K562 (cell line): ENCODE measurements around the gene ZNF334. TPM values are rescaled to one million over a fixed set of nuclear protein-coding genes. Genes with fewer than 3 reads are reported as not detected.

Experiments
- ATAC-seq: fragments of 200-7000 bp; cut with Tn5 transposase; 3 replicates; pipeline ENCODE4 v1.9.1; 2020; ENCODE audit warnings: moderate library complexity
- BruUV-seq: library from RNA; stranded (reverse); fragments of 400-500 nt; replicated peaks from 2 replicates; lab custom pipeline; 2021; lab: Mats Ljungman, UMichigan
- CTCF ChIA-PET: fragments of 300-600 bp; formaldehyde crosslinking; extraction: SDS; loops from one replicate; lab custom pipeline; 2021; ENCODE audit warnings: low intra/inter-chr PET ratio; lab: Yijun Ruan, JAX
- POLR2A ChIA-PET: fragments of 300-600, 350-650 bp; sonication (Branson Sonifier 250); formaldehyde crosslinking; extraction: SDS; loops from one replicate; lab custom pipeline; 2021; ENCODE audit warnings: antibody characterized with exemption, inconsistent platforms; lab: Yijun Ruan, JAX
- DNase-seq, 4 experiments: peaks; one replicate each; pipeline versions ENCODE4 v3.0.0 to v3.0.0-alpha.2; 2011 to 2018; ENCODE audit warnings: low spot score in 3 of 4, mixed read lengths in 3 of 4; ENCODE audit errors: extremely low read depth in 1 of 4
- FAIRE-seq: peaks from 2 replicates; lab custom pipeline; 2011; peaks lifted over from hg19 to GRCh38; lab: Jason Lieb, UNC
- H2AFZ ChIP-seq: 2 replicates; pipeline ENCODE4 v1.6.0; 2011; ENCODE audit warnings: low read depth, low read length, control low read depth, inconsistent platforms
- H3K27ac ChIP-seq: fragments of 200-600 bp; 3 replicates; pipeline ENCODE4 v1.8.0; 2011; ENCODE audit warnings: low read depth, mild to moderate bottlenecking, control low read depth, inconsistent platforms, low read length, moderate library complexity, mixed read lengths; ENCODE audit errors: extremely low read depth
- H3K27me3 ChIP-seq, 2 experiments: fragments of 300-600 bp in 1 of 2; 2 replicates in 1 of 2; 3 replicates in 1 of 2; pipeline versions ENCODE4 v1.6.0 to v1.8.0; 2011; ENCODE audit warnings: inconsistent platforms in 2 of 2, low read length in 2 of 2, mild to moderate bottlenecking in 1 of 2, mixed read lengths in 1 of 2, moderate library complexity in 1 of 2; ENCODE audit not compliant: control insufficient read depth in 2 of 2, insufficient read depth in 2 of 2
- H3K36me3 ChIP-seq: fragments of 300-600 bp; 3 replicates; pipeline ENCODE4 v1.8.0; 2011; ENCODE audit warnings: mild to moderate bottlenecking, low read length, inconsistent platforms; ENCODE audit not compliant: control insufficient read depth, insufficient read depth
- H3K4me1 ChIP-seq, 2 experiments: fragments of 200-600 bp in 1 of 2; replicated peaks in 1 of 2; 2 replicates in 1 of 2; 3 replicates in 1 of 2; pipeline versions ENCODE4 v1.5.1 to v1.8.0; 2011; ENCODE audit warnings: inconsistent platforms in 2 of 2, low read length in 2 of 2, mild to moderate bottlenecking in 1 of 2, mixed read lengths in 1 of 2, moderate library complexity in 1 of 2; ENCODE audit not compliant: control insufficient read depth in 2 of 2, insufficient read depth in 2 of 2
- H3K4me2 ChIP-seq: 2 replicates; pipeline ENCODE4 v1.6.1; 2011; ENCODE audit warnings: low read length, control low read depth, inconsistent platforms, mixed read lengths; ENCODE audit not compliant: insufficient read depth
- H3K4me3 ChIP-seq: fragments of 200-600 bp; sonication (generic), shearing (Covaris generic); 2 replicates; pipeline ENCODE4 v1.5.1; 2016; ENCODE audit warnings: control low read depth, inconsistent platforms
- H3K79me2 ChIP-seq: fragments of 200-600 bp; 3 replicates; pipeline ENCODE4 v1.8.0; 2011; ENCODE audit warnings: low read length, inconsistent platforms; ENCODE audit not compliant: control insufficient read depth, insufficient read depth
- H3K9ac ChIP-seq, 2 experiments: 2 replicates each; pipeline versions ENCODE4 v1.6.0 to v1.6.1; 2011; ENCODE audit warnings: low read depth in 2 of 2, low read length in 2 of 2, control low read depth in 1 of 2, inconsistent platforms in 1 of 2, mild to moderate bottlenecking in 1 of 2, mixed read lengths in 1 of 2; ENCODE audit not compliant: insufficient read depth in 1 of 2
- H3K9me1 ChIP-seq: one replicate; pipeline ENCODE4 v1.6.0; 2011; ENCODE audit warnings: inconsistent platforms, mild to moderate bottlenecking, low read length, moderate library complexity; ENCODE audit not compliant: control insufficient read depth, insufficient read depth
- H3K9me3 ChIP-seq: replicated peaks from 2 replicates; pipeline ENCODE4 v1.5.1; 2011; ENCODE audit warnings: low read depth, low read length, inconsistent platforms; ENCODE audit not compliant: control insufficient read depth, insufficient read depth
- H4K20me1 ChIP-seq: replicated peaks from 2 replicates; pipeline ENCODE4 v1.6.1; 2011; ENCODE audit warnings: low read length, inconsistent platforms, mixed read lengths; ENCODE audit not compliant: control insufficient read depth, insufficient read depth
- MLLT1 ChIP-seq, 2 experiments: fragments of 450-650 bp; IDR thresholded peaks; 2 replicates each; pipeline ENCODE4 v1.6.1; 2016
- NR2C1 ChIP-seq, 2 experiments: fragments of 450-650 bp; IDR thresholded peaks; 2 replicates each; pipeline ENCODE4 v1.6.1; 2017; ENCODE audit warnings: mild to moderate bottlenecking in 2 of 2, antibody characterized with exemption in 1 of 2, inconsistent platforms in 1 of 2, missing compliant biosample characterization in 1 of 2, missing genetic modification characterization in 1 of 2
- NR3C1 ChIP-seq: sonication (generic); formaldehyde crosslinking; IDR thresholded peaks from 2 replicates; pipeline ENCODE4 v1.8.1; 2022; ENCODE audit warnings: missing genetic modification reagents
- POLR2H ChIP-seq: IDR thresholded peaks from 2 replicates; pipeline ENCODE4 v1.6.1; 2016; ENCODE audit warnings: missing genetic modification characterization, low read depth, mild to moderate bottlenecking, control low read depth, missing compliant biosample characterization, moderate library complexity
- ZKSCAN3 ChIP-seq: fragments of 250-450 bp; sonication (Bioruptor Pico); IDR thresholded peaks from 2 replicates; pipeline ENCODE4 v1.4.0; 2020
- ZNF232 ChIP-seq: sonication (generic); formaldehyde crosslinking; IDR thresholded peaks from 2 replicates; pipeline ENCODE4 v1.8.0; 2022; ENCODE audit warnings: mild to moderate bottlenecking, missing genetic modification reagents
- ZNF274 ChIP-seq: IDR thresholded peaks from 2 replicates; pipeline ENCODE4 v1.6.1; 2011; ENCODE audit warnings: low read depth, mild to moderate bottlenecking, low read length, moderate library complexity, borderline replicate concordance
- ZNF449 ChIP-seq: fragments of 250-450 bp; sonication (Bioruptor Pico); IDR thresholded peaks from 2 replicates; pipeline ENCODE4 v1.8.0; 2022; ENCODE audit warnings: moderate library complexity, mild to moderate bottlenecking, inconsistent platforms
- WGBS: fragments of 100-300 bp; shearing (Covaris generic); methylation state at CpG from one replicate; pipeline ENCODE4 v1.1.6; 2016; ENCODE audit warnings: low coverage, mixed read lengths; ENCODE audit not compliant: insufficient coverage; ENCODE audit errors: missing lambda C conversion rate; 5-methylcytosine and 5-hydroxymethylcytosine counted together
- in situ Hi-C: fragments of 300-500 bp; cut with MboI; formaldehyde crosslinking; loops from 4 replicates; pipeline ENCODE4 v1.15.0; 2018; ENCODE audit warnings: inconsistent platforms, mixed read lengths
- intact Hi-C: fragments of 100-400 bp; cut with micrococcal nuclease; formaldehyde crosslinking; loops from 2 replicates; pipeline ENCODE4 v1.14.2; 2022
- polyA plus RNA-seq, 8 experiments: library from polyadenylated mRNA; depleted of rRNA in 4 of 8; stranded (reverse) in 5 of 8; unstranded in 3 of 8; fragments of >200 nt; fragmentation: Nextera tagmentation in 2 of 8; fragmentation: Illumina TruSeq in 1 of 8; extraction: Ambion mirVana in 2 of 8; extraction: Trizol in 1 of 8; gene quantifications; 2 replicates each; pipeline versions ENCODE4 v1.2.1 to v1.2.3, GENCODE V29; 2011 to 2014; ENCODE audit warnings: inconsistent platforms in 1 of 8, missing spikeins in 1 of 8
- total RNA-seq, 7 experiments: library from RNA; depleted of rRNA in 6 of 7; stranded (reverse); fragments of >200 nt in 6 of 7; fragmentation: Illumina TruSeq in 2 of 7; extraction: Trizol in 2 of 7; gene quantifications; 2 replicates each; pipeline versions ENCODE4 v1.2.1 to v1.2.3, GENCODE V29; 2011 to 2021; ENCODE audit warnings: low replicate concordance in 1 of 7
- TF ChIP-seq, protein P1 (sequence below): IDR thresholded peaks from 3 replicates; pipeline ENCODE4 v1.6.1; 2011; ENCODE audit warnings: borderline replicate concordance, mild to moderate bottlenecking; ENCODE audit not compliant: insufficient read length, insufficient read depth

ZNF334 gene
- total and polyA plus RNA-seq, 9 of the 15 experiments (the other 6 are each of a cell fraction or from before 2014, with no cell fraction given) = 0.06 to 0.27 (median 0.21) TPM; not detected in 1

DNA sequence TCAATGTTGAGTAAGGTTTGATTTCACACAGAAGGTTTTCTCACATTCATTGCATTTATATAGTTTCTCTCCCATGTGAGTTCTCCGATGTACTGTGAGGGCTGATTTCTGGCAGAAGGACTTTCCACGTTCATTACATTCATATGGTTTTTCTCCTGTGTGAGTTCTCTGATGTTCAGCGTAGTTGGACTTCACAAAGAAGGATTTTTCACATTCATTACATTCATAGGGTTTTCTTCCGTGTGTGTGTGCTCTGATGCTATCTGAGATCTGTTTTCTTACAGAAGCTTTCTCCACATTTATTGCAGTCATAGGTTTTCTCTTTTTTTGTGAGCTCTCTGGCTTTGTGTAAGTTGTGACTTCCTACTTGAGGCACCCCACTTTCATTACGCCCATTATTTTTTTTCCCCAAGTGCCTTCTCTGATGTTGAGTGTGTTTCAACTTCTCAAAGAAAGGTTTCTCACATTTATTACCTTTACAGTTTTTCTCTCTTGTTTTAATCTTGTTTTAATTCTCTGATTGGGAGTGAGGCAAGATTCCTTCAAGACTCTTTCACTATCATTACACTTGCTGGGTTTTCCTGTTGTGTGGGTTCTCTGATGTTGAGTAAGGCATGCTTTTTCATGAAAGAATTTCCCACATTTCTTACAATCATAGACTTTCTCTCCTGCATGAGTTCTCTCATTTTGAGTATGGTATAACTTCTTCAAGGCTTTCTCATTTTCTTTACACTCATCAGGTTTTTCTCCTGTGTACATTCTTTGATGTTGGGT is 56.9 kb downstream of the ZNF334 start:
- DNase-seq (no peak), FAIRE-seq (no peak), ATAC-seq (no peak)
- Histone ChIP-seq H3K36me3 (no peaks in the 10 kb centered on the region), H2AFZ (no peak overlapping the region), H4K20me1 (no peaks in the 10 kb centered on the region), H3K79me2 (no peaks in the 10 kb centered on the region), H3K9me3 (no peaks in the 10 kb centered on the region; the same call in none of the 2 replicates), H3K4me3 (no peak overlapping the region), H3K27ac (no peak overlapping the region), H3K4me1 (no peaks in the 10 kb centered on the region), H3K9me1 (no peaks in the 10 kb centered on the region), H3K9ac (no peak overlapping the region), H3K27me3 (peaks cover 15 to 21% of the 10 kb centered on the region in 2 experiments; a peak in 4 of 5 replicates), H3K4me2 (no peak overlapping the region)
- intact Hi-C loops = no loop called here
- no peak for TF ChIP-seq NR3C1 (CRISPR knock-in tag)
- TF ChIP-seq ZNF274 = peak; percentile 82
- WGBS = 0% methylated on average over 5 of the region's 5 CpGs
- in situ Hi-C loops = no loop called here
- ChIA-PET CTCF (no interaction called here), POLR2A (no interaction called here)
- BruUV-seq = no TSS peak

DNA sequence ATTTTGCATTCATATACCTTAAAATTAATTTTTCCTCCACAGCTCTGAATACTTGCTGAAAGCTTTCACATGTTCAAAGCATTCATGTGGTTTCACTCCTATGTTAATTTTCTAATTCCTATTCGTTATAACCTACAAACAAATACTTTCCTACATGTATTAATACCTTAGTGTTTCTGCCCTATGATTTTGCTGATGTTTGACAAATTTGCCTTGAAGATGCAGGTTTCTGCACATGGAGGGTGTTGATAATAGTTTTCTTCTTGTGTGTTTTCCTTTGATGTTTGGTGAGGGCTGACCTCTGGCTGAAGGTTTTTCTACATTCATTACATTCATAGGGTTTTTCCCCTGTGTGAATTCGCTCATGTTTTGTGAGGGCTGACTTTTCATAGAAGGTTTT is 57.6 kb downstream of the ZNF334 start:
- FAIRE-seq (no peak), DNase-seq (no peak), ATAC-seq (no peak)
- 0% methylated on average over 2 of the region's 2 CpGs for WGBS
- Histone ChIP-seq H3K4me3 (no peak overlapping the region), H3K27me3 (peaks cover 13 to 21% of the 10 kb centered on the region in 2 experiments; a peak in 4 of 5 replicates), H3K36me3 (no peaks in the 10 kb centered on the region), H2AFZ (no peak overlapping the region), H3K4me2 (no peak overlapping the region), H3K27ac (no peak overlapping the region), H3K79me2 (no peaks in the 10 kb centered on the region), H3K4me1 (no peaks in the 10 kb centered on the region), H3K9me3 (no peaks in the 10 kb centered on the region; the same call in none of the 2 replicates), H3K9ac (no peak overlapping the region), H4K20me1 (no peaks in the 10 kb centered on the region), H3K9me1 (no peaks in the 10 kb centered on the region)
- ChIA-PET POLR2A (no interaction called here), CTCF (no interaction called here)
- BruUV-seq = no TSS peak
- intact Hi-C loops (no loop called here), in situ Hi-C loops (no loop called here)
- TF ChIP-seq ZNF232 (CRISPR knock-in tag) (no peak), NR2C1 (IDR thresholded peaks at IDR 0.05) (no peak), NR2C1 (tag; IDR thresholded peaks at IDR 0.05) (no peak), ZKSCAN3 (CRISPR knock-in tag) (no peak), POLR2H (tag) (no peak), MLLT1 (IDR thresholded peaks at IDR 0.05) (no peak), ZNF449 (CRISPR knock-in tag) (no peak)
- TF ChIP-seq, protein P1, sequence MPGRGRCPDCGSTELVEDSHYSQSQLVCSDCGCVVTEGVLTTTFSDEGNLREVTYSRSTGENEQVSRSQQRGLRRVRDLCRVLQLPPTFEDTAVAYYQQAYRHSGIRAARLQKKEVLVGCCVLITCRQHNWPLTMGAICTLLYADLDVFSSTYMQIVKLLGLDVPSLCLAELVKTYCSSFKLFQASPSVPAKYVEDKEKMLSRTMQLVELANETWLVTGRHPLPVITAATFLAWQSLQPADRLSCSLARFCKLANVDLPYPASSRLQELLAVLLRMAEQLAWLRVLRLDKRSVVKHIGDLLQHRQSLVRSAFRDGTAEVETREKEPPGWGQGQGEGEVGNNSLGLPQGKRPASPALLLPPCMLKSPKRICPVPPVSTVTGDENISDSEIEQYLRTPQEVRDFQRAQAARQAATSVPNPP = no peak
